NT2/D1 (cell line): Measurements from ENCODE around the gene MYO1D.

Experiments used
- DNase-seq: peaks from one replicate; pipeline ENCODE4 v3.0.0-alpha.2; 2011; ENCODE audit warnings: low read depth, low spot score
- H3K27me3 ChIP-seq: 2 replicates; pipeline ENCODE4 v1.6.0; 2011; ENCODE audit warnings: mild to moderate bottlenecking; ENCODE audit not compliant: insufficient read length, insufficient read depth
- H3K36me3 ChIP-seq: 2 replicates; pipeline ENCODE4 v1.6.1; 2011; ENCODE audit warnings: mild to moderate bottlenecking, low read length, mixed read lengths; ENCODE audit not compliant: insufficient read depth, insufficient read length
- H3K4me1 ChIP-seq: 2 replicates; pipeline ENCODE4 v1.5.1; 2011; ENCODE audit not compliant: insufficient read depth, insufficient read length
- H3K4me3 ChIP-seq: 2 replicates; pipeline ENCODE4 v1.5.1; 2011; ENCODE audit warnings: low read depth; ENCODE audit not compliant: insufficient read length
- H3K9ac ChIP-seq: 2 replicates; pipeline ENCODE4 v1.6.0; 2011; ENCODE audit warnings: low read depth; ENCODE audit not compliant: insufficient read length
- H3K9me3 ChIP-seq: 2 replicates; pipeline ENCODE4 v1.5.1; 2011; ENCODE audit warnings: mild to moderate bottlenecking, low read length; ENCODE audit not compliant: insufficient read depth
- SUZ12 ChIP-seq: IDR thresholded peaks from 2 replicates; pipeline ENCODE4 v1.6.1; 2011; ENCODE audit not compliant: insufficient read length, insufficient read depth; ENCODE audit errors: extremely low read depth
- YY1 ChIP-seq: IDR thresholded peaks from 2 replicates; pipeline ENCODE4 v1.6.1; 2011; ENCODE audit not compliant: insufficient read length, insufficient read depth
- ZNF274 ChIP-seq: IDR thresholded peaks from 2 replicates; pipeline ENCODE4 v1.6.1; 2011; ENCODE audit warnings: mild to moderate bottlenecking, low read depth, low read length

Gene MYO1D

DNA sequence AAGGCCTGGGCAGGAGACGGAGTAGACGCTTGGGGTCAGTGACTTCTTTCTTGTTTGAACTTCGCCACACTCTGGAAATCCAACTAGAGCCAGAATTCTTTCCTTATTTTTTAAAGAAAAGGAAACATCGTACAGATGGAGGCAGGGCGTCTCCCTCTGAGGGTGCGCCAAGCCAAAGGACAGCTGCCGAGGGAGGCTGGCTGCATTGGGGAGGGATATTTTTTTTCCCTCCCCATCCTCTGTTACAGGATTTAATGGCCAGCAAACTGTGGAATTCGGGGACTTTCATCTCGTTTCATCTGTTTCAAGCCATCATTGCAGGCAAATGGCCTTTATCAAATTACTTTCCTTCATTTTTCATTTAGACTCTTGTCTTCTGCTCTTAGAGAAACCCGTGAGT, 374.2 kb downstream of the MYO1D start:
- Histone ChIP-seq H3K27me3 (no peaks in the 10 kb centered on the region), H3K36me3 (no peaks in the 10 kb centered on the region), H3K9ac (no peak overlapping the region), H3K4me3 (no peak overlapping the region), H3K4me1 (peaks cover 10% of the 10 kb centered on the region), H3K9me3 (no peaks in the 10 kb centered on the region)
- no peak for DNase-seq
- TF ChIP-seq YY1 = no peak
- TF ChIP-seq SUZ12 = no peak
- no peak for TF ChIP-seq ZNF274

DNA sequence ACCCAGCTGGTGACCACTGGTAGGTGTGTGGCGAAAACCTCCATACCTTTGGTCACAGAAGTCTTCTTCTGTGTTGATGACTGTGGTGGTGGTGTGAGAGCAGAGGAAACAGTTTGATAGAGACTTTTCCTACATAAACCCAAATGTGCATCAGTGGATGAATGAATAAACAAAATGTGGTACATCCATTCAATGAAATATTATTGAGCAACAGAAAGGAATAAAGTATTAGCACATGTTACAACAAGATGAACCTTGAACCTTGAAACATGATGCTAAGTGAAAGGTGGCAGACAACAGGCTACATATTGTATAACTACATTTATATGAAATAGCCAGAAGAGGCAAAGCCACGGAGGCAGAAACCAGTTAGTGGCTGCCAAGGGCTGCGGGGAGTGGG, 374.9 kb downstream of the MYO1D start:
- Histone ChIP-seq H3K27me3 (no peaks in the 10 kb centered on the region), H3K4me3 (no peak overlapping the region), H3K36me3 (no peaks in the 10 kb centered on the region), H3K4me1 (peaks cover 12% of the 10 kb centered on the region), H3K9me3 (no peaks in the 10 kb centered on the region), H3K9ac (no peak overlapping the region)
- no peak for DNase-seq
- TF ChIP-seq YY1 = no peak
- TF ChIP-seq SUZ12 = no peak
- no peak for TF ChIP-seq ZNF274

DNA sequence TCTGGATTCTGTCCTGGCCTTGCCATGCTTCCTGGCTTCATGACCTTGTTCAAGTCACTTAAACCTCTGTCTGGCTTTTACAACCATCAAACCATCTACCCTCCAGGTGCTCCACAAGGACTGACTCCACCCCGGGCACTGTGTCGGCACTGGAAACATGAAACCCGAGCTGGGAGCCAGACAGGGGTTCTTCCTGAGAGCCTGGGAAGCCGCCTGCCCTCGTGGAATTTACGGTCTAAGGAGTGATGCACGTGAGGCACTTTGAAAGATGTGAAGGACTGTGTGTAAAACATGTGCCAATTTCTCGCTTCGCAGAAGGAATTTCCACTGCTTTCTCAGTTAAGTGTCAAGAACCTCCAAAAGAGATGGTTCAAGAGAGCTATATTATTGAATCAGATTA, 378.5 kb downstream of the MYO1D start:
- no peaks in the 10 kb centered on the region for H3K9me3 ChIP-seq
- no peak overlapping the region for H3K9ac ChIP-seq
- peaks cover 14% of the 10 kb centered on the region for H3K4me1 ChIP-seq
- TF ChIP-seq SUZ12 (no peak), ZNF274 (no peak), YY1 (no peak)
- H3K36me3 ChIP-seq = no peaks in the 10 kb centered on the region
- H3K4me3 ChIP-seq = no peak overlapping the region
- no peak for DNase-seq
- H3K27me3 ChIP-seq = no peaks in the 10 kb centered on the region

DNA sequence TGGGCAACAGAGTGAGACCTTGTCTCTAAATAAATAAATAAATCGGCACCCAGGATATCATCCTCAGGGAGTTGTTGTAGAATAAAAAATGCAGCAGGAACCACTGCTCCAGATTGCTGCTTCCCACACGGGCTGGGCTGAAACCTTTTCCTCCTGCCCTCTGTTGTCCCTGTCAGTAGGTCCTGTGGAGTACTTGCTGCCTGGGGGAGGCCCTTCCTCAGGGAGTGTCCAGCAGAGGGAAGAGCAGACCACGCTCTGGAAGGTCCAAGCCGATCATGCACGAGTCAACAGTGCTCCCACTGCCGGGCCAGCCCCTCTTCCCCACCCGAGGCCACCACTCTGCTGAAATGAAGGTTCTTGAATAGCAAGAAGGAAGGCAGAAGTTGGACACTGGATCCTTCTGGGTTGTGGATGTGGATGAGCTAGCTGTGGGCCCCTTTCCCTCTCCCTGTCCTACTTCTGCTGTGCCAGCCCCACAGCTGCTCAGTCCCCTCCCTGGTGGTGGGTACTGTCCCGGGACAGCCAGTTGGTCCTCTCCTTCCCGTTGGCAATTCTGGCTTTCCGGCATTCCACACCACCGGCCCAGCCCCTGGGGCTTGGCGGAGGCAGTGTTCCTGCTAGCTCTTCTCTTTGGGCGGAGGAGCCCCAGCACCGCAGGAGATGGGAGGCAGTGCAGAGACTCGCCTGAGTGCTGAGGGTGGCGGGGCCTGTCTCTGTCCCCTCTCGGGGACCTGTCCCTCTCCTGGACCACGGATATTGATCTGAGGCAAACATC, 379.3 kb downstream of the MYO1D start:
- Histone ChIP-seq H3K9ac (no peak overlapping the region), H3K4me3 (no peak overlapping the region), H3K4me1 (peaks cover 13% of the 10 kb centered on the region), H3K27me3 (no peaks in the 10 kb centered on the region), H3K9me3 (no peaks in the 10 kb centered on the region), H3K36me3 (no peaks in the 10 kb centered on the region)
- TF ChIP-seq ZNF274 (no peak), SUZ12 (no peak), YY1 (no peak)
- DNase-seq = no peak

DNA sequence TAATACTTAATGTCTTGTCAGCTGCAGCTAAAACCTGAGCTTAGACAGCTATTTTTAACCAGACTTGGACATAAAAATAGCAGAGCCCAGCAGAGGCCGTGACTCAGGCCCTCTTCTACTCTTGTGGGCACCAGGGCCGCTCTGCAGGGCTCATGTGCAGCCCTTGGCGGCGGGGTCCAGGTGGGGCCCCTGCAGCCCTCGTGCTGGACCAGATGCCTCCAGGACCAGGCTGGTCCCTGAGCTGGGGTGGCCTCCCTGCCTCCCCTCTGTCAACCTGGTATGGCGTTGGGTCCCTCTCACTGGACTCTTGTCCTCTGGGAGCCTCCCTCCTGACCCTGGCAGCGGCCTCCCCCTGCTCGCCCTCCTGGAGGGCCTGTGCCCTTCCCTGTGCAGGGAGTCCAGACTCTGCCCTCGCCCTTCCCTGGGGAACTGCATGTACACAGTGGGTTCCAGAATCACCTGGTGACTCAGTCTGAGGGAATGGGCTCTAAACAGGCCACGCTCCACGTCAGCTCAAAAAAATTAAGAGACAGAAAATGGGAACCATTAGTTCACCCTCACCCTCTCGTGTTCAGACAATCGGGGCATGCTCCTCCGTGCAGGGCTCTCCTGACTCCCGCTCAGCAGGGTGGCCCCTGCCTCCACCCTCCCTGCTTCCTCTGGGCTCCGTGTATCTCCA, 380.4 kb downstream of the MYO1D start:
- Histone ChIP-seq H3K27me3 (no peaks in the 10 kb centered on the region), H3K9ac (no peak overlapping the region), H3K9me3 (no peaks in the 10 kb centered on the region), H3K36me3 (no peaks in the 10 kb centered on the region), H3K4me1 (peaks cover 13% of the 10 kb centered on the region), H3K4me3 (no peak overlapping the region)
- TF ChIP-seq YY1 = no peak
- no peak for TF ChIP-seq ZNF274
- no peak for TF ChIP-seq SUZ12
- no peak for DNase-seq

DNA sequence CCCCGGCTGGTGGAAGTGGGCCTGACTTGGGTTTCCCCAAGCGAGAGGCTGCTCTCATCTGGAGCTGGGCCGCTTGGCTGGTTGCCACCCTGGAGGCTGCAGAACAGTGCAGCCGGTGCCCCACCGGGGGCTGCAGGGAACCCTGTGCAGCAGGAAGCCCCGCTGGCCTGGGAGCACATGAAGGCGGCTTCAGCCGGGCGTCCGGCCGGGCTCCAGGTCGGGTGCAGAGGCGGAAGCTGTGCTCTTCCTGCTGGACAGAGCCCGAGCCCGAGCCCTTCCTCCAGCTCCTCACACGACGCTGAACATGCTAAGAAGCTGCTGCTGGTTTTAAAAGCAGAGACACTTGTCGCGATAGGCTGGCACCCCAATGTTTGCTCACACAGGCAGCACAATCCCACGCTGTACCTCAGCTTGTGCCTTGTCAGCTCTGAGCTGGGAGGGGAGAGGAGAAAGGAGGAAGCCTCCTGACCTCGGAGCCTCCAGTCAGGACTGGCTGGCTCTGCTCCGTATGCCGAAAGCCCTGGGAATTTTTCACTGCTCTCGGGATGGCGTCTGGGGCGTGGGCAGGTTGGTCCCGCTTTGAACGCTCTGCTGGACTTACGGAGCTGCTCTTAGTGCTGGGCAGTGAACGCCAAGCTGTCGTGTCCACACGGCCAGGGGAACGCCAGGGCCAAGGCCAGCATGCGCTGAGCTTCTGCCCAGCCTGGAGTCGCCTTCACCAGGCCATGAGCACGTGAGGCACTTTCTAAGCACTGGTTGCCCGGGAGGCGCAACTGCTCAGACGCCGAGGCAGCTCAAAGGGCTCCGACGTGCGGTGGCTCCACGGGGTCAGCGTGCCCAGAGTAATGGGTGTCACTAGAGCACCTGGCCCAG, 381.3 kb downstream of the MYO1D start:
- H3K4me3 ChIP-seq = no peak overlapping the region
- H3K9ac ChIP-seq = peak overlapping the region; percentile 21
- no peak for TF ChIP-seq SUZ12
- H3K9me3 ChIP-seq = no peaks in the 10 kb centered on the region
- H3K4me1 ChIP-seq = peaks cover 13% of the 10 kb centered on the region
- H3K27me3 ChIP-seq = no peaks in the 10 kb centered on the region
- H3K36me3 ChIP-seq = peaks cover 2% of the 10 kb centered on the region
- no peak for DNase-seq

DNA sequence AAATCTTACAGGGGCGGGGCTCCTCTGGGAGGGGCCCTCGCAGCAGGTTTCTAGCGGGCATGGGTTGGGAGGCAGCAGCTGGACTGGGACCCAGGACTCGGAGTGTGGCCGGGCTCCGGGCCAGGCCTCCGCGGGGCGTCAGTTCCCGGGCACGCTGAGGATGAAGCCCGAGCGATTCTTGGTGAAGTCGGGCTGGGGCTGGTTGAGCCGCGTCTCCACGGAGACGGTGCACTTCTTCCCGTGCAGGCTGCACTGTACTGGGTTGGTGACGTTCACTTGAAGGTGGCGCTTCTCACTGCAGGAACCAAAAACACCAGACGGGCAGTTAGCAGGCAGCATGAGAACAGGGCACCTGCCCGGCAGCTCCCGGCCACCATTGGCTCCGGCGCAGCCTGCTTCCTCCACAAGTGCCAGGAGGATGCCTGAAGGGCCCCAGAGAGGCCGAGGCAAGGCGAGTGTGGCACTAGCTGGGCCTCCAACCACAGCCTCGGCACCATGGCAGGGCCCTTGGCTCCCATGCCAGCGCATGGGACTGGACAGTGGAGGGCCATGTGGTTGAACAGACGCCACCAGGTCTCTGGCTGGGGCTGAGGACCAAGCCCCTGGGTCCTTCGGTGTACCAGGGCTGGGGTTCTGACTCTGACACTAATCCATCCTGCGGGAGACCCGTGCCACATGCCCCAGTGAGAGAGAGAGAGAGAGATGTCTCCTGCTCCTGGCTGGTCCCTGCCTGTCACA, 382.1 kb downstream of the MYO1D start:
- no peak for DNase-seq
- H3K9me3 ChIP-seq = no peaks in the 10 kb centered on the region
- H3K36me3 ChIP-seq = peaks cover 9% of the 10 kb centered on the region
- H3K9ac ChIP-seq = no peak overlapping the region
- H3K4me1 ChIP-seq = peaks cover 13% of the 10 kb centered on the region
- H3K4me3 ChIP-seq = no peak overlapping the region
- no peaks in the 10 kb centered on the region for H3K27me3 ChIP-seq
- TF ChIP-seq SUZ12 (no peak), ZNF274 (no peak), YY1 (no peak)
